Right ventricle myocardium inferior (tissue), 1 donor: ENCODE results near the gene GGA1. TPM values are rescaled to one million over a fixed set of nuclear protein-coding genes. Genes with fewer than 3 reads are reported as not detected.

Experiments
- ATAC-seq: fragments of 200-7000 bp; cut with Tn5 transposase; one replicate; pipeline ENCODE4 v1.9.1; 2020; ENCODE audit warnings: mild to moderate bottlenecking, moderate library complexity
- DNase-seq: peaks from one replicate; pipeline ENCODE4 v3.0.0; 2021; ENCODE audit errors: missing footprints
- intact Hi-C: fragments of 100-400 bp; cut with DNase I; formaldehyde crosslinking; loops from one replicate; pipeline ENCODE4 v1.11.0; 2022
- total RNA-seq: library from RNA; stranded (reverse); fragmentation: NEBNext Ultra II Directional; extraction: Animal tissue kit (Norgen Biotek cat#: 25700); gene quantifications from one replicate; pipeline ENCODE4 v1.2.1, GENCODE V29; 2021
- donor health status: DM: no; HTN: yes; CAD: no; lungs with severe emphysema.

The GGA1 gene
- total RNA-seq, 1 donor from 2014 or later, result 26.7 TPM

GRCh38 chr22:37676736-37677492 is 68.3 kb downstream of the GGA1 start:
- ATAC-seq (peak; percentile 19), DNase-seq (peak; percentile 93)
- intact Hi-C loops, result loop anchor here (5.0 kb wide), 1 partner anchor 50 kb away; no protein-coding TSS in a partner anchor

- ATAC-seq, result no peak
- intact Hi-C loops, result loop anchor here (5.0 kb wide), 1 partner anchor 50 kb away; no protein-coding TSS in a partner anchor
- DNase-seq, result no peak
Observed at GRCh38 chr22:37677493-37677974, 68.9 kb downstream of the GGA1 start.

- ATAC-seq (no peak), DNase-seq (no peak)
- intact Hi-C loops, result loop anchor here (5.0 kb wide), 1 partner anchor 51 kb away; no protein-coding TSS in a partner anchor
Observed at GRCh38 chr22:37678372-37678771, 69.7 kb downstream of the GGA1 start.

GRCh38 chr22:37679670-37680069 is 71.0 kb downstream of the GGA1 start:
- intact Hi-C loops, result loop anchor here (2.0 to 5.0 kb wide), 3 partner anchors 37 to 142 kb away; no protein-coding TSS in a partner anchor
- ATAC-seq, result no peak
- DNase-seq, result no peak

- intact Hi-C loops, result loop anchor here (2.0 to 5.0 kb wide), 2 partner anchors 38 to 143 kb away; no protein-coding TSS in a partner anchor
- no peak for ATAC-seq
Observed at GRCh38 chr22:37680191-37680851, 71.7 kb downstream of the GGA1 start.

GRCh38 chr22:37681001-37681424 is 72.4 kb downstream of the GGA1 start:
- no peak for DNase-seq
- intact Hi-C loops, result loop anchor here (2.0 to 5.0 kb wide), 2 partner anchors 38 to 144 kb away; no protein-coding TSS in a partner anchor
- no peak for ATAC-seq

More at GRCh38 chr22:37680191-37680851, 71.7 kb downstream of the GGA1 start:
- DNase-seq, result no peak

GRCh38 chr22:37681556-37682049 is 73.0 kb downstream of the GGA1 start:
- DNase-seq (peak; percentile 85), ATAC-seq (peak; percentile 45)
- intact Hi-C loops, result loop anchor here (2.0 to 5.0 kb wide), 2 partner anchors 39 to 144 kb away; no protein-coding TSS in a partner anchor

Other genes starting within 250 kb of the GGA1 start
- gene ELFN2, start 181.4 kb upstream of the GGA1 start, total RNA-seq, result 0.22 TPM
- gene MFNG, start 122.5 kb upstream of the GGA1 start, total RNA-seq, result 14.4 TPM
- 10.3 TPM for gene CARD10, start 89.4 kb upstream of the GGA1 start, total RNA-seq
- 17.7 TPM for gene CDC42EP1, start 48.4 kb upstream of the GGA1 start, total RNA-seq
- 0.60 TPM for gene LGALS2, start 28.7 kb upstream of the GGA1 start, total RNA-seq
- 1.5 TPM for gene SH3BP1, start 30.8 kb downstream of the GGA1 start, total RNA-seq
- gene PDXP, start 49.9 kb downstream of the GGA1 start, total RNA-seq, result 21.4 TPM
- 1,345 TPM for gene LGALS1, start 66.8 kb downstream of the GGA1 start, total RNA-seq
- 14.1 TPM for gene NOL12, start 77.5 kb downstream of the GGA1 start, total RNA-seq
- 90.1 TPM for gene TRIOBP, start 88.2 kb downstream of the GGA1 start, total RNA-seq
- 44.1 TPM for gene GCAT, start 199.1 kb downstream of the GGA1 start, total RNA-seq
- gene GALR3, start 214.5 kb downstream of the GGA1 start, total RNA-seq, result not detected
- gene ANKRD54, start 235.5 kb downstream of the GGA1 start, total RNA-seq, result 16.0 TPM
- 385 TPM for gene EIF3L, start 240.6 kb downstream of the GGA1 start, total RNA-seq